ENCODE data around the gene NUP35. TPM values are rescaled to one million over a fixed set of nuclear protein-coding genes. Genes with fewer than 3 reads are reported as not detected.

Gene NUP35
- total and polyA plus RNA-seq, 2 of the 8 experiments (the other 6 are each of a cell fraction or from before 2014, with no cell fraction given): 30.7 to 48.7 TPM

DNA sequence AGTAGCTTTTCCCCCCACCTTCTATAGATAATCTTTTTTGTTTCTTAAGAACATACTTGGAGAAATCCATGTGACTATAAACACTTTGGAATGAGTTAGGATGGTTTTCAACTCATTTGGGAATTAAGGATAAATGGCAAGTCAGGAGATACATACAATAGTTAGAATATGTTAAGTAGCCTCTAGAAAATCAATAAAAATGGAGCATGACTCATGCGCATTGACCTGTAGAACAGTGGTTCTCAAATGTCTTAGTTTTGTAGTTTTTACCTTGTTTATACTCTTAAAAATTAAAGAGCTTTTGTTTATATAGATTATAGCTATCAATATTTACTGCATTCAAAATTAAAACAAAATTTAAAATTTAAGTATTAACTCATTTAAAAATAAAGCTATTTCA lies 24.7 kb downstream of the NUP35 start:
- Histone ChIP-seq H3K4ac (replicated peaks; ENCODE audit: insufficient read length, low read depth, low read length) (no peak overlapping the region), H3K27me3 (replicated peaks in 1 of 4; ENCODE audit: control insufficient read depth in 3 of 4, extremely low read depth in 1 of 4, insufficient read depth in 3 of 4, low read length in 3 of 4) (no peaks in the 10 kb centered on the region), H2BK20ac (ENCODE audit: low read length) (no peak overlapping the region), H2BK5ac (ENCODE audit: low read depth, low read length) (no peak overlapping the region), H3K9me3 (ENCODE audit: insufficient read depth in 2 of 2, low read depth in 1 of 2, low read length in 1 of 2) (peaks cover 8 to 9% of the 10 kb centered on the region in 2 experiments), H3K4me1 (replicated peaks in 1 of 4; ENCODE audit: control insufficient read depth in 3 of 4, insufficient read depth in 4 of 4, low read length in 3 of 4) (no peaks in the 10 kb centered on the region; a peak in 1 of 7 replicates), H3K4me2 (ENCODE audit: insufficient read depth in 1 of 2, low read depth in 2 of 2, low read length in 2 of 2) (no peak overlapping the region), H2BK12ac (ENCODE audit: low read depth, low read length) (no peak overlapping the region), H3K9ac (replicated peaks in 1 of 4; ENCODE audit: extremely low read depth in 1 of 4, low read depth in 3 of 4, low read length in 3 of 4) (no peak overlapping the region), H3K23me2 (ENCODE audit: low read depth, low read length) (no peaks in the 10 kb centered on the region), H3K79me2 (ENCODE audit: control insufficient read depth in 1 of 2, insufficient read depth in 2 of 2, low read length in 2 of 2) (peaks cover 0 to 72% of the 10 kb centered on the region in 2 experiments; a peak in 2 of 4 replicates), H2AFZ (ENCODE audit: low read length) (no peak overlapping the region), H2BK120ac (replicated peaks; ENCODE audit: low read depth, low read length) (no peak overlapping the region), H3K14ac (ENCODE audit: insufficient read length) (no peak overlapping the region), H3K79me1 (ENCODE audit: low read depth, low read length) (no peaks in the 10 kb centered on the region; the same call in 1 of the 2 replicates), H3K56ac (replicated peaks; ENCODE audit: insufficient read length, low read depth, low read length) (no peak overlapping the region), H2AK5ac (ENCODE audit: low read depth, low read length) (no peak overlapping the region), H4K8ac (ENCODE audit: extremely low read depth, insufficient read depth, low read length) (no peak overlapping the region), H3K18ac (ENCODE audit: extremely low read depth, low read length) (no peak overlapping the region), H4K20me1 (replicated peaks in 1 of 2; ENCODE audit: control insufficient read depth in 1 of 2, insufficient read depth in 2 of 2, low read length in 2 of 2) (no peaks in the 10 kb centered on the region), H3K27ac (ENCODE audit: low read depth, low read length) (no peak overlapping the region), H3K36me3 (ENCODE audit: control insufficient read depth in 2 of 4, insufficient read depth in 4 of 4, low read length in 3 of 4) (peaks cover 0 to 55% (median 18%) of the 10 kb centered on the region in 4 experiments; a peak in 6 of 8 replicates), H2BK15ac (ENCODE audit: low read length) (no peak overlapping the region), H4K5ac (ENCODE audit: insufficient read length, low read depth, low read length) (no peak overlapping the region), H3K23ac (ENCODE audit: insufficient read length) (no peak overlapping the region), H3K4me3 (ENCODE audit: extremely low read depth in 1 of 4, insufficient read depth in 2 of 4, low read depth in 3 of 4, low read length in 4 of 4) (no peak overlapping the region), H4K91ac (replicated peaks; ENCODE audit: insufficient read length, low read length) (no peak overlapping the region)
- DNase-seq (ENCODE audit: low read depth in 1 of 2, low spot score in 2 of 2) (no peak), FAIRE-seq (no peak)
- CTCF ChIA-PET (ENCODE audit: partially characterized antibody): interaction anchor here (1.3 kb wide), 1 partner anchor 11 kb away, joined by 4 read pairs; no protein-coding TSS in a partner anchor
- TF ChIP-seq GABPA (IDR thresholded peaks at IDR 0.05; ENCODE audit: borderline replicate concordance, insufficient read depth, low read length): no peak
- WGBS, 2 experiments (ENCODE audit: extremely low coverage in 1 of 2, insufficient coverage in 1 of 2, insufficient read length in 1 of 2, insufficient replicate concordance in 2 of 2, low coverage in 1 of 2, low lambda C conversion rate in 2 of 2, missing lambda C conversion rate in 1 of 2): 96% methylated on average over 1 of the region's 1 CpG; no CpG with 5 or more reads in 1 of the 2 experiments
- POLR2A ChIA-PET (ENCODE audit: partially characterized antibody): interaction anchor here (1.4 to 1.8 kb wide), 4 partner anchors 15 to 153 kb away, joined by 3 to 6 read pairs (median 6); no protein-coding TSS in a partner anchor

Data from H1 (cell line).